ENCODE data around the gene RAD51B. TPM values are rescaled to one million over a fixed set of nuclear protein-coding genes. Genes with fewer than 3 reads are reported as not detected.

The RAD51B gene
- total RNA-seq, 3 donors from 2014 or later: 10.6 to 77.6 (median 33.8) TPM

- Histone ChIP-seq H3K27ac (no peak overlapping the region), H3K4me3 (no peak overlapping the region), H3K27me3 (no peaks in the 10 kb centered on the region), H3K4me1 (no peaks in the 10 kb centered on the region), H3K9me3 (no peaks in the 10 kb centered on the region), H3K36me3 (no peaks in the 10 kb centered on the region)
- intact Hi-C loops (cut with DNase I; ENCODE audit: low total_unique reads): no loop called here
- DNase-seq (ENCODE audit: low spot score in 2 of 2): no peak
- no peak for TF ChIP-seq POLR2A (IDR thresholded peaks at IDR 0.05)
- no peak for TF ChIP-seq POLR2AphosphoS5 (IDR thresholded peaks at IDR 0.05)
- TF ChIP-seq, protein P1, sequence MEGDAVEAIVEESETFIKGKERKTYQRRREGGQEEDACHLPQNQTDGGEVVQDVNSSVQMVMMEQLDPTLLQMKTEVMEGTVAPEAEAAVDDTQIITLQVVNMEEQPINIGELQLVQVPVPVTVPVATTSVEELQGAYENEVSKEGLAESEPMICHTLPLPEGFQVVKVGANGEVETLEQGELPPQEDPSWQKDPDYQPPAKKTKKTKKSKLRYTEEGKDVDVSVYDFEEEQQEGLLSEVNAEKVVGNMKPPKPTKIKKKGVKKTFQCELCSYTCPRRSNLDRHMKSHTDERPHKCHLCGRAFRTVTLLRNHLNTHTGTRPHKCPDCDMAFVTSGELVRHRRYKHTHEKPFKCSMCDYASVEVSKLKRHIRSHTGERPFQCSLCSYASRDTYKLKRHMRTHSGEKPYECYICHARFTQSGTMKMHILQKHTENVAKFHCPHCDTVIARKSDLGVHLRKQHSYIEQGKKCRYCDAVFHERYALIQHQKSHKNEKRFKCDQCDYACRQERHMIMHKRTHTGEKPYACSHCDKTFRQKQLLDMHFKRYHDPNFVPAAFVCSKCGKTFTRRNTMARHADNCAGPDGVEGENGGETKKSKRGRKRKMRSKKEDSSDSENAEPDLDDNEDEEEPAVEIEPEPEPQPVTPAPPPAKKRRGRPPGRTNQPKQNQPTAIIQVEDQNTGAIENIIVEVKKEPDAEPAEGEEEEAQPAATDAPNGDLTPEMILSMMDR (IDR thresholded peaks at IDR 0.05): no peak
Observed at GRCh38 chr14:68677901-68678300, 858.3 kb downstream of the RAD51B start.

GRCh38 chr14:68678471-68678870, 858.9 kb downstream of the RAD51B start:
- no peak overlapping the region for H3K4me3 ChIP-seq
- intact Hi-C loops (cut with DNase I; ENCODE audit: low total_unique reads): no loop called here
- H3K27ac ChIP-seq: no peak overlapping the region
- H3K36me3 ChIP-seq: no peaks in the 10 kb centered on the region
- DNase-seq (ENCODE audit: low spot score in 2 of 2): no peak
- no peaks in the 10 kb centered on the region for H3K27me3 ChIP-seq
- H3K9me3 ChIP-seq: no peaks in the 10 kb centered on the region
- peaks cover 0 to 5% of the 10 kb centered on the region in 2 donors for H3K4me1 ChIP-seq
- no peak for TF ChIP-seq POLR2A (IDR thresholded peaks at IDR 0.05)

DNA sequence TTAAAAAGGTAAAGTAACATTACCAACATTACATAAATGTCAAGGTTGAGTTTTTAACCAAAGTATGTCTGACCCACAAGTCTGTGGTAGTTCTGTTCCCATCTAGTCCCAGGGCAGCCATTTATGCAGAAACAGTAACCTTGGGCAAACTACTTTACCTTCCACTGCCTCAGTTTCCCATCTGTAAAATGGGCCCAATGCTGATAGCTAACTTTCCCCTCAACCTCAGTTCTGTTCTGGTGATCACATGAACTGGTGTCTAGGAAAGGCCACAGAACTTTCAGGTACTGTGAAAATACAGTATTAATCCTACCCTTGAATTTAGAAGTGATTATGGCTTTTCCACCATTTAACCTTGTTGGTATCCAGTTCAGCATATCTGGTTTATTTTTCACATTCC, 859.7 kb downstream of the RAD51B start:
- H3K4me3 ChIP-seq: no peak overlapping the region
- TF ChIP-seq POLR2A (IDR thresholded peaks at IDR 0.05): no peak
- TF ChIP-seq, protein P1 (IDR thresholded peaks at IDR 0.05): no peak
- TF ChIP-seq POLR2AphosphoS5 (IDR thresholded peaks at IDR 0.05): no peak
- intact Hi-C loops (cut with DNase I; ENCODE audit: low total_unique reads): no loop called here
- no peak for DNase-seq (ENCODE audit: low spot score in 2 of 2)
- no peak overlapping the region for H3K27ac ChIP-seq
- H3K27me3 ChIP-seq: no peaks in the 10 kb centered on the region
- peaks cover 0 to 8% of the 10 kb centered on the region in 2 donors for H3K4me1 ChIP-seq
- H3K9me3 ChIP-seq: no peaks in the 10 kb centered on the region
- H3K36me3 ChIP-seq: no peaks in the 10 kb centered on the region

DNA sequence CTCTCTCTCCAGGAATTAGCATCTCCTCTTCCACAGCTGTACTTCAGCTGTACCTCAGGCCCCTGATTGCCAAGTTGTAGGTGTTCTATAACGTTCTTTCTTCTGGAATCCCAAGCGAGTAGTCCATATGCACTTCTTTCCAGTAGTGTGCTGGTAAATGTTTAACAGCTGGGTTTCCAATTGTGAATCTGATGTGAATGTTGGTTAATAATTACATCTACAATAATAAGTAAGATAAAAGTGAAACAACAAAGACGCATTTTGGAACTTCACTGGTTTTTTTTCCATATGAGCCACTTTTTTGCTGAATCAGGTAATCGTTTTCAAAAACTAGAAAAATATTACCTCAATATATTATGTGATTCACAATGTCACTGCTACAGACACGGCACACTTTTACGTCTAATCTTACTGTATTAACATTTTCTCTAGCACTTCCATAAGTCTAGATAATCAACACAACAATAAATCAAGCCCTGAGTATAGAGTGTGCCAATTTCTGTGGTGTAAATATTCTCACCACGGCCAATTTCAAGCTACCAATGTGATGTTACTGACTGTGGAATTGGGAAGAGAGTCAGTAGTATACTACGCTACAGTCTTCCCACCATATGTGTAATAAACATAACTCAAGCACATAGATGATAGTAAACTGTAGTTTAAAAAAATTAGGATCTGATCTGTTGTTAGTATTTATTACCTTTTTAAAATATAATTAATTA, 860.3 kb downstream of the RAD51B start:
- TF ChIP-seq, protein P1 (IDR thresholded peaks at IDR 0.05): no peak
- TF ChIP-seq POLR2A (IDR thresholded peaks at IDR 0.05) (no peak), POLR2AphosphoS5 (IDR thresholded peaks at IDR 0.05) (no peak)
- no peak for DNase-seq (ENCODE audit: low spot score in 2 of 2)
- Histone ChIP-seq H3K4me3 (no peak overlapping the region), H3K27me3 (no peaks in the 10 kb centered on the region), H3K4me1 (peaks cover 0 to 8% of the 10 kb centered on the region in 2 donors), H3K36me3 (no peaks in the 10 kb centered on the region), H3K27ac (no peak overlapping the region), H3K9me3 (no peaks in the 10 kb centered on the region)
- intact Hi-C loops (cut with DNase I; ENCODE audit: low total_unique reads): no loop called here

DNA sequence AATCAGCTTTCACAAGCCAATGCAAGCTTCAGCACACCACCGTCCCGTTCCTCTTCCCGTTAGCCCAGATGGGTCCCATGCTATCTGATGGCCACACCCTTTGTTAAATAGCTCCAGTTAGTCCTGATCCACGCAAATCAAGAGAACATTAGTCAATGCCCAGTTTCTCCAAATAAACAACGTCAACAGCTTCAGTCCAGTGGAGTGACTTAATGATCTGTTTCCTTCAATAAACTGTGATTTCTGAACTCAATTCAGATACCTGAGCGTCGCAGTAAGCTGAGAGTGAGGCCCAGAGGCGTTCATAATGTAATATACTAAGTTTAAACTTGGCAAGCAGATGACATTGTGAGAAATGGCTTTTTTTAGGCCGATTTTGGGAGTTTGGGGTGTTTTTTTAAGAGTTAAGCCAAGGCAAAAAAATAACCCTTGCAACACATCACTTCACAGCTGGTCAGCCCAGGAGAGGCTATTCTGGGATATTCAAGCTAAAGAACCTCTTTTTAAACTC, 861.0 kb downstream of the RAD51B start:
- Histone ChIP-seq H3K4me3 (no peak overlapping the region), H3K9me3 (no peaks in the 10 kb centered on the region), H3K4me1 (peaks cover 0 to 8% of the 10 kb centered on the region in 2 donors), H3K27me3 (no peaks in the 10 kb centered on the region), H3K36me3 (no peaks in the 10 kb centered on the region), H3K27ac (peak overlapping the region; percentile 69 to 78)
- intact Hi-C loops (cut with DNase I; ENCODE audit: low total_unique reads): no loop called here
- DNase-seq (ENCODE audit: low spot score in 2 of 2): no peak
- peak in 2 of 3 donors; percentile 28 to 73 for TF ChIP-seq POLR2AphosphoS5 (IDR thresholded peaks at IDR 0.05)
- TF ChIP-seq, protein P1 (IDR thresholded peaks at IDR 0.05): no peak
